HepG2 (cell line): ENCODE results near the gene FBH1. TPM values are rescaled to one million over a fixed set of nuclear protein-coding genes. Genes with fewer than 3 reads are reported as not detected.

Experiments used
- ATAC-seq: fragments of 200-7000 bp; cut with Tn5 transposase; 3 replicates; pipeline ENCODE4 v1.9.1; 2020; ENCODE audit warnings: mild to moderate bottlenecking, moderate library complexity
- BruUV-seq: library from RNA; stranded (reverse); fragments of 400-500 nt; replicated peaks from 2 replicates; lab custom pipeline; 2021; lab: Mats Ljungman, UMichigan
- CTCF ChIA-PET: fragments of 300-600 bp; formaldehyde crosslinking; extraction: SDS; loops from one replicate; lab custom pipeline; 2021; ENCODE audit warnings: low total read pairs, inconsistent platforms, low intra/inter-chr PET ratio; lab: Yijun Ruan, JAX
- POLR2A ChIA-PET: fragments of 350-600 bp; sonication (Branson Sonifier 250); formaldehyde crosslinking; loops from one replicate; lab custom pipeline; 2020; ENCODE audit warnings: antibody characterized with exemption, inconsistent platforms; lab: Yijun Ruan, JAX
- DNase-seq: peaks from one replicate; pipeline ENCODE4 v3.0.0-alpha.2; 2015; ENCODE audit warnings: low spot score
- FAIRE-seq: peaks from 3 replicates; lab custom pipeline; 2011; peaks lifted over from hg19 to GRCh38; lab: Jason Lieb, UNC
- H2AFZ ChIP-seq: one replicate; pipeline ENCODE4 v1.6.1; 2011; ENCODE audit warnings: low read length, inconsistent platforms
- H3K27ac ChIP-seq: fragments of 300-600 bp; 3 replicates; pipeline ENCODE4 v1.8.0; 2011; ENCODE audit warnings: mixed run types, mild to moderate bottlenecking, mixed read lengths, low read length, inconsistent platforms; ENCODE audit not compliant: insufficient read depth; ENCODE audit errors: extremely low read length
- H3K27me3 ChIP-seq, 2 experiments: fragments of 200-600 bp in 1 of 2; 2 replicates in 1 of 2; 3 replicates in 1 of 2; pipeline versions ENCODE4 v1.6.0 to v1.8.0; 2011; ENCODE audit warnings: low read length in 2 of 2, mild to moderate bottlenecking in 2 of 2, moderate library complexity in 2 of 2, inconsistent platforms in 1 of 2; ENCODE audit not compliant: insufficient read depth in 2 of 2, control insufficient read depth in 1 of 2
- H3K36me3 ChIP-seq, 2 experiments: fragments of 200-600 bp in 1 of 2; replicated peaks in 1 of 2; 2 replicates in 1 of 2; 3 replicates in 1 of 2; pipeline versions ENCODE4 v1.5.1 to v1.8.0; 2011; ENCODE audit warnings: low read length in 2 of 2, inconsistent platforms in 1 of 2; ENCODE audit not compliant: insufficient read depth in 2 of 2, control insufficient read depth in 1 of 2
- H3K4me1 ChIP-seq: 2 replicates; pipeline ENCODE4 v1.5.1; 2012; ENCODE audit warnings: low read length, inconsistent platforms; ENCODE audit not compliant: insufficient read depth
- H3K4me2 ChIP-seq: 2 replicates; pipeline ENCODE4 v1.6.0; 2011; ENCODE audit warnings: low read depth, low read length, inconsistent platforms
- H3K4me3 ChIP-seq, 3 experiments: fragments of 200-600 bp in 1 of 3; sonication (generic), shearing (Covaris generic) in 1 of 3; replicated peaks in 1 of 3; 2 replicates each; pipeline ENCODE4 v1.5.1; 2011 to 2016; ENCODE audit warnings: low read length in 3 of 3, inconsistent platforms in 2 of 3, low read depth in 2 of 3, mild to moderate bottlenecking in 2 of 3, control low read depth in 1 of 3, mixed read lengths in 1 of 3; ENCODE audit not compliant: insufficient read depth in 1 of 3
- H3K79me2 ChIP-seq: one replicate; pipeline ENCODE4 v1.6.1; 2011; ENCODE audit warnings: low read length, inconsistent platforms; ENCODE audit not compliant: insufficient read depth
- H3K9ac ChIP-seq: 2 replicates; pipeline ENCODE4 v1.6.0; 2011; ENCODE audit warnings: mild to moderate bottlenecking, low read depth, low read length, inconsistent platforms; ENCODE audit not compliant: insufficient read depth
- H3K9me3 ChIP-seq: 2 replicates; pipeline ENCODE4 v1.5.1; 2012; ENCODE audit warnings: mild to moderate bottlenecking, low read length
- H4K20me1 ChIP-seq: 2 replicates; pipeline ENCODE4 v1.6.0; 2011; ENCODE audit warnings: inconsistent platforms, mild to moderate bottlenecking, low read length, moderate library complexity; ENCODE audit not compliant: insufficient read depth
- FOXK2 ChIP-seq: fragments of 450-650 bp; IDR thresholded peaks from 2 replicates; pipeline ENCODE4 v1.6.1; 2016
- NR2F6 ChIP-seq, 2 experiments: IDR thresholded peaks; 2 replicates each; pipeline ENCODE4 v1.6.1; 2016; ENCODE audit warnings: antibody characterized with exemption in 1 of 2, mild to moderate bottlenecking in 1 of 2
- SIN3B ChIP-seq: fragments of 150-350 bp; IDR thresholded peaks from 2 replicates; pipeline ENCODE4 v1.6.1; 2014; ENCODE audit warnings: low read length
- TRAFD1 ChIP-seq: sonication (generic); formaldehyde crosslinking; IDR thresholded peaks from 2 replicates; pipeline ENCODE4 v1.5.1; 2020; ENCODE audit warnings: missing genetic modification reagents, mild to moderate bottlenecking, borderline replicate concordance
- ZBTB3 ChIP-seq: sonication (generic); formaldehyde crosslinking; IDR thresholded peaks from 2 replicates; pipeline ENCODE4 v1.4.0; 2020; ENCODE audit warnings: low read depth, mild to moderate bottlenecking, moderate library complexity, missing genetic modification reagents, borderline replicate concordance
- ZNF501 ChIP-seq: sonication (generic); formaldehyde crosslinking; IDR thresholded peaks from 2 replicates; pipeline ENCODE4 v1.5.1; 2020; ENCODE audit warnings: mild to moderate bottlenecking, moderate library complexity, missing genetic modification reagents
- ZNF614 ChIP-seq: IDR thresholded peaks from 2 replicates; pipeline ENCODE4 v1.6.1; 2018; ENCODE audit warnings: missing biosample characterization, missing genetic modification reagents, inconsistent platforms, borderline replicate concordance
- ZSCAN20 ChIP-seq: sonication (generic); formaldehyde crosslinking; IDR thresholded peaks from 2 replicates; pipeline ENCODE4 v1.4.0; 2020; ENCODE audit warnings: missing genetic modification reagents, mild to moderate bottlenecking, borderline replicate concordance
- WGBS: methylation state at CpG from one replicate; pipeline ENCODE4 v1.1.6; 2017; ENCODE audit warnings: low lambda C conversion rate; 5-methylcytosine and 5-hydroxymethylcytosine counted together
- in situ Hi-C: cut with HindIII; loops from 2 replicates; pipeline ENCODE4 v1.10.0; 2017; ENCODE audit warnings: low pct_unique_long_range_greater_than_20kb; ENCODE audit not compliant: extremely low pct_ligation_motif_present
- intact Hi-C: fragments of 100-400 bp; cut with micrococcal nuclease; formaldehyde crosslinking; loops from one replicate; pipeline ENCODE4 v1.10.0; 2022; ENCODE audit not compliant: unreplicated experiment
- polyA plus RNA-seq, 8 experiments: library from polyadenylated mRNA; depleted of rRNA in 3 of 8; stranded (reverse) in 7 of 8; unstranded in 1 of 8; fragments of >200 nt; fragmentation: Illumina TruSeq in 4 of 8; extraction: Trizol in 4 of 8; gene quantifications; 2 replicates each; pipeline versions ENCODE4 v1.2.1 to v1.2.3, GENCODE V29; 2011 to 2016; ENCODE audit warnings: low read depth in 4 of 8, missing spikeins in 1 of 8, mixed read lengths in 1 of 8; ENCODE audit not compliant: insufficient read depth in 1 of 8
- total RNA-seq, 5 experiments: library from RNA; depleted of rRNA; stranded (reverse); fragments of >200 nt; fragmentation: Illumina TruSeq; extraction: Trizol; gene quantifications; 2 replicates each; pipeline ENCODE4 v1.2.3, GENCODE V29; 2016; ENCODE audit warnings: low read depth in 1 of 5
- TF ChIP-seq, protein P1 (sequence below): sonication (generic); formaldehyde crosslinking; IDR thresholded peaks from 2 replicates; pipeline ENCODE4 v1.4.0; 2020; ENCODE audit warnings: mild to moderate bottlenecking, missing genetic modification reagents

Gene FBH1
- total and polyA plus RNA-seq, 2 of the 13 experiments (the other 11 are each of a cell fraction or from before 2014, with no cell fraction given), result 48.8 to 60.3 TPM

GRCh38 chr10:5953676-5954075 is 63.6 kb downstream of the FBH1 start:
- Histone ChIP-seq H3K36me3 (no peaks in the 10 kb centered on the region), H4K20me1 (no peaks in the 10 kb centered on the region), H3K9ac (no peak overlapping the region), H3K79me2 (no peaks in the 10 kb centered on the region), H2AFZ (no peak overlapping the region), H3K27ac (no peak overlapping the region), H3K4me2 (no peak overlapping the region), H3K4me1 (no peaks in the 10 kb centered on the region), H3K27me3 (peaks cover 0 to 17% of the 10 kb centered on the region in 2 experiments; a peak in 4 of 5 replicates), H3K9me3 (no peaks in the 10 kb centered on the region), H3K4me3 (no peak overlapping the region)
- intact Hi-C loops, result no loop called here
- no TSS peak for BruUV-seq
- TF ChIP-seq ZNF614 (no peak), FOXK2 (no peak), ZNF501 (CRISPR knock-in tag) (no peak), ZSCAN20 (CRISPR knock-in tag) (no peak), TRAFD1 (CRISPR knock-in tag) (no peak), NR2F6 (IDR thresholded peaks at IDR 0.05) (no peak), NR2F6 (CRISPR knock-in tag; IDR thresholded peaks at IDR 0.05) (no peak), SIN3B (no peak), ZBTB3 (CRISPR knock-in tag) (no peak)
- TF ChIP-seq, protein P1, sequence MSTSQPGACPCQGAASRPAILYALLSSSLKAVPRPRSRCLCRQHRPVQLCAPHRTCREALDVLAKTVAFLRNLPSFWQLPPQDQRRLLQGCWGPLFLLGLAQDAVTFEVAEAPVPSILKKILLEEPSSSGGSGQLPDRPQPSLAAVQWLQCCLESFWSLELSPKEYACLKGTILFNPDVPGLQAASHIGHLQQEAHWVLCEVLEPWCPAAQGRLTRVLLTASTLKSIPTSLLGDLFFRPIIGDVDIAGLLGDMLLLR (CRISPR knock-in tag), result no peak
- POLR2A ChIA-PET, result no interaction called here
- FAIRE-seq, result no peak
- ATAC-seq, result no peak
- in situ Hi-C loops, result no loop called here
- CTCF ChIA-PET, result no interaction called here
- 37% methylated on average over 5 of the region's 5 CpGs for WGBS
- DNase-seq, result no peak
